OCI-LY1 (cell line): ENCODE measurements around the gene KIAA0319L.

Source experiments
- CTCF ChIP-seq: fragments of 200-600 bp; sonication (generic), shearing (Covaris generic); IDR thresholded peaks from 2 replicates; pipeline ENCODE4 v1.5.1; 2017; ENCODE audit warnings: mild to moderate bottlenecking, antibody characterized with exemption, low read length, moderate library complexity, mixed read lengths
- EZH2 ChIP-seq: fragments of 200-600 bp; sonication (generic), shearing (Covaris generic); IDR thresholded peaks from 2 replicates; pipeline ENCODE4 v1.8.0; 2017; ENCODE audit warnings: borderline replicate concordance, mixed run types, mild to moderate bottlenecking, antibody characterized with exemption, low read length, moderate library complexity, mixed read lengths

DNA sequence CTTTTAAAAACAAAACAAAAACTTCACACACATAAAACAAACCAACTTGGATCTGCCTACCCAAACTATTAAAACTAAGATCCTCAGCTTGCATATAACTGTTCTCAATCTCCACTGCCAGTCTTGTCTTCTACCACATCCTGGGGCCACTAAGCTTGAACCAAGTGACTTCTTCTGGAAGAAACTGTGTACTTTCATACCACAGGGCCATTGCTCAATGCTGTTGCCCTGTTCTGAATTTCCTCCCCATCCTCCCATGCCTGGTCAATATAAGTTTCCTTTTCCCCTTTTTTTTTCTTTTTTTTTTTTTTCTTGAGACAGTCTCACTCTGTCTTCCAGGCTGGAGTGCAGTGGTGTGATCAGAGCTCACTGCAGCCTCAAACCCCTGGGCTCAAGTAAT lies 109.9 kb downstream of the KIAA0319L start:
- TF ChIP-seq CTCF (no peak), EZH2 (no peak)
